Endothelial cell of umbilical vein (primary cell): ENCODE measurements around the gene BAX. TPM values are rescaled to one million over a fixed set of nuclear protein-coding genes. Genes with fewer than 3 reads are reported as not detected.

Source experiments
- BruUV-seq: library from RNA; stranded (reverse); fragments of 400-500 nt; replicated peaks from 2 replicates; lab custom pipeline; 2021; lab: Mats Ljungman, UMichigan
- CTCF ChIA-PET: fragments of 300-600, 350-600 bp; sonication (Branson Sonifier 250); formaldehyde crosslinking; loops from one replicate; lab custom pipeline; 2021; ENCODE audit warnings: antibody characterized with exemption, inconsistent platforms; lab: Charles Lee
- POLR2A ChIA-PET: fragments of 300-600, 350-600 bp; sonication (Branson Sonifier 250); formaldehyde crosslinking; loops from one replicate; lab custom pipeline; 2021; ENCODE audit warnings: antibody characterized with exemption, inconsistent platforms; lab: Charles Lee
- DNase-seq: peaks from one replicate; pipeline ENCODE4 v3.0.0-alpha.2; 2011; ENCODE audit warnings: low read depth, low spot score
- FAIRE-seq: peaks from 2 replicates; lab custom pipeline; 2011; peaks lifted over from hg19 to GRCh38; lab: Jason Lieb, UNC
- H2AFZ ChIP-seq: 2 replicates; pipeline ENCODE4 v1.6.0; 2012; ENCODE audit warnings: low read depth, low read length, control low read depth, inconsistent platforms
- H3K27ac ChIP-seq: 2 replicates; pipeline ENCODE4 v1.5.1; 2011; ENCODE audit warnings: low read depth, mild to moderate bottlenecking, control low read depth, low read length, moderate library complexity; ENCODE audit not compliant: insufficient read depth
- H3K27me3 ChIP-seq, 2 experiments: 2 replicates each; pipeline versions ENCODE4 v1.6.0 to v1.6.1; 2011; ENCODE audit warnings: low read length in 2 of 2, mixed read lengths in 1 of 2; ENCODE audit not compliant: control insufficient read depth in 2 of 2, insufficient read depth in 2 of 2
- H3K36me3 ChIP-seq, 2 experiments: 2 replicates in 1 of 2; 3 replicates in 1 of 2; pipeline ENCODE4 v1.5.1; 2011; ENCODE audit warnings: low read length in 2 of 2, mild to moderate bottlenecking in 1 of 2, moderate library complexity in 1 of 2; ENCODE audit not compliant: control insufficient read depth in 2 of 2, insufficient read depth in 2 of 2; ENCODE audit errors: extremely low read depth in 1 of 2
- H3K4me1 ChIP-seq: 3 replicates; pipeline ENCODE4 v1.5.1; 2011; ENCODE audit warnings: mild to moderate bottlenecking, low read length; ENCODE audit not compliant: control insufficient read depth, insufficient read depth; ENCODE audit errors: extremely low read depth
- H3K4me2 ChIP-seq: 2 replicates; pipeline ENCODE4 v1.6.1; 2011; ENCODE audit warnings: low read length, control low read depth, mixed read lengths; ENCODE audit not compliant: insufficient read depth
- H3K4me3 ChIP-seq, 3 experiments: fragments of 200-600 bp in 1 of 3; sonication (generic), shearing (Covaris generic) in 1 of 3; replicated peaks in 1 of 3; 2 replicates each; pipeline ENCODE4 v1.5.1; 2011 to 2016; ENCODE audit warnings: control low read depth in 3 of 3, low read length in 3 of 3, mild to moderate bottlenecking in 2 of 3, inconsistent platforms in 1 of 3, low read depth in 1 of 3, moderate library complexity in 1 of 3; ENCODE audit not compliant: insufficient read depth in 1 of 3
- H3K79me2 ChIP-seq: 2 replicates; pipeline ENCODE4 v1.6.0; 2012; ENCODE audit warnings: low read length, inconsistent platforms; ENCODE audit not compliant: control insufficient read depth, insufficient read depth
- H3K9ac ChIP-seq: replicated peaks from 2 replicates; pipeline ENCODE3; 2011; ENCODE audit warnings: low read length, control low read depth; ENCODE audit not compliant: insufficient read depth; ENCODE audit errors: extremely low read depth
- H3K9me1 ChIP-seq: replicated peaks from 3 replicates; pipeline ENCODE4 v1.6.0; 2011; ENCODE audit warnings: mild to moderate bottlenecking, low read length; ENCODE audit not compliant: control insufficient read depth, insufficient read depth; ENCODE audit errors: extremely low read depth
- H3K9me3 ChIP-seq: replicated peaks from 2 replicates; pipeline ENCODE4 v1.5.1; 2012; ENCODE audit warnings: low read length, inconsistent platforms; ENCODE audit not compliant: control insufficient read depth, insufficient read depth
- H4K20me1 ChIP-seq: replicated peaks from 2 replicates; pipeline ENCODE3; 2011; ENCODE audit warnings: mild to moderate bottlenecking, low read length; ENCODE audit not compliant: control insufficient read depth, insufficient read depth; ENCODE audit errors: extremely low read depth
- CTCF ChIP-seq, 2 donors: IDR thresholded peaks; 1 replicate in 1 of 2; 2 replicates in 1 of 2; pipeline ENCODE4 v1.5.1; 2011; ENCODE audit warnings: low read length in 2 of 2, mild to moderate bottlenecking in 2 of 2, moderate library complexity in 2 of 2, control low read depth in 1 of 2, inconsistent platforms in 1 of 2, low read depth in 1 of 2; ENCODE audit not compliant: insufficient read depth in 1 of 2; ENCODE audit errors: extremely low read depth in 1 of 2
- EZH2 ChIP-seq: IDR thresholded peaks from 2 replicates; pipeline ENCODE4 v1.6.1; 2012; ENCODE audit warnings: borderline replicate concordance, low read depth, mild to moderate bottlenecking, moderate library complexity, low read length, inconsistent platforms; ENCODE audit not compliant: severe bottlenecking
- FOS ChIP-seq: IDR thresholded peaks from 2 replicates; pipeline ENCODE4 v1.6.1; 2011; ENCODE audit warnings: mild to moderate bottlenecking, low read length, moderate library complexity, borderline replicate concordance; ENCODE audit not compliant: insufficient read depth
- GATA2 ChIP-seq: IDR thresholded peaks from 2 replicates; pipeline ENCODE4 v1.7.0; 2011; ENCODE audit warnings: low read depth, mild to moderate bottlenecking, moderate library complexity, mixed read lengths, low read length; ENCODE audit not compliant: insufficient read length, insufficient read depth
- JUN ChIP-seq: IDR thresholded peaks from 2 replicates; pipeline ENCODE4 v1.6.1; 2011; ENCODE audit warnings: borderline replicate concordance, low read depth; ENCODE audit not compliant: insufficient read length, insufficient read depth
- MAX ChIP-seq: IDR thresholded peaks from 2 replicates; pipeline ENCODE4 v1.6.1; 2011; ENCODE audit not compliant: insufficient read depth, insufficient read length
- MYC ChIP-seq: IDR thresholded peaks from one replicate; pipeline ENCODE4 v1.6.1; 2011; ENCODE audit warnings: mild to moderate bottlenecking, low read depth, low read length
- POLR2A ChIP-seq: IDR thresholded peaks from 2 replicates; pipeline ENCODE4 v1.6.1; 2012; ENCODE audit warnings: low read depth, mild to moderate bottlenecking, control low read depth, low read length
- POLR2AphosphoS5 ChIP-seq: IDR thresholded peaks from 2 replicates; pipeline ENCODE4 v1.6.1; 2012; ENCODE audit warnings: low read depth, mild to moderate bottlenecking, control low read depth, low read length, moderate library complexity; ENCODE audit not compliant: insufficient read depth
- dilution Hi-C: fragments of 300-500 bp; cut with MboI; formaldehyde crosslinking; loops from one replicate; pipeline ENCODE4 v1.15.0; 2019; ENCODE audit warnings: low sequenced_read_pairs; ENCODE audit not compliant: extremely low pct_ligation_motif_present
- intact Hi-C: fragments of 100-400 bp; cut with micrococcal nuclease; formaldehyde crosslinking; loops from one replicate; pipeline ENCODE4 v1.10.0; 2022
- polyA plus RNA-seq, 4 experiments: library from polyadenylated mRNA; depleted of rRNA in 3 of 4; stranded (reverse) in 3 of 4; unstranded in 1 of 4; fragments of >200 nt; gene quantifications; 2 replicates each; pipeline versions ENCODE4 v1.2.1 to v1.2.3, GENCODE V29; 2011 to 2012; ENCODE audit warnings: missing spikeins in 1 of 4
- total RNA-seq: library from RNA; stranded (reverse); gene quantifications from 2 replicates; pipeline ENCODE4 v1.2.3, GENCODE V29; 2021

Gene BAX
- total and polyA plus RNA-seq, 2 donors (not counting 3 experiments of a cell fraction or from before 2014, with no cell fraction given), result 267 to 283 TPM

- no peak for TF ChIP-seq FOS
- no peak for TF ChIP-seq MAX
- no peak for TF ChIP-seq GATA2
- TF ChIP-seq POLR2AphosphoS5, result no peak
- TF ChIP-seq JUN, result no peak
- TF ChIP-seq POLR2A, result no peak
- no peak for TF ChIP-seq CTCF (IDR thresholded peaks at IDR 0.05; ENCODE audit: extremely low read depth in 1 of 2, insufficient read depth in 1 of 2, low read depth in 1 of 2, low read length in 2 of 2)
- TF ChIP-seq EZH2, result no peak
- no peak for TF ChIP-seq MYC
- Histone ChIP-seq H3K9ac (no peak overlapping the region), H3K36me3 (peaks cover 2 to 17% of the 10 kb centered on the region in 2 experiments), H3K4me2 (no peak overlapping the region), H3K27ac (no peak overlapping the region), H3K9me1 (no peaks in the 10 kb centered on the region), H4K20me1 (no peaks in the 10 kb centered on the region), H3K4me1 (peaks cover 8% of the 10 kb centered on the region), H3K4me3 (no peak overlapping the region), H2AFZ (no peak overlapping the region), H3K9me3 (no peaks in the 10 kb centered on the region), H3K27me3 (no peaks in the 10 kb centered on the region), H3K79me2 (peaks cover 10% of the 10 kb centered on the region)
- ChIA-PET POLR2A (no interaction called here), CTCF (no interaction called here)
- BruUV-seq, result no TSS peak
- no peak for DNase-seq
- intact Hi-C loops, result no loop called here
- FAIRE-seq, result no peak
- dilution Hi-C loops, result no loop called here
Measured at GRCh38 chr19:48905664-48906063, 49.0 kb upstream of the BAX start.
